MG63 (cell line): ENCODE data around the gene SORCS2. TPM values are rescaled to one million over a fixed set of nuclear protein-coding genes. Genes with fewer than 3 reads are reported as not detected.

ENCODE experiments used
- DNase-seq: peaks from one replicate; pipeline ENCODE4 v3.0.0-alpha.2; 2020
- H3K27me3 ChIP-seq: fragments of 250-450 bp; sonication (Bioruptor Pico); 2 replicates; pipeline ENCODE4 v1.5.1; 2020; ENCODE audit warnings: mild to moderate bottlenecking, moderate library complexity
- H3K36me3 ChIP-seq: fragments of 250-450 bp; sonication (Bioruptor Pico); 2 replicates; pipeline ENCODE4 v1.5.1; 2020; ENCODE audit warnings: mild to moderate bottlenecking, moderate library complexity
- H3K4me3 ChIP-seq: fragments of 250-450 bp; sonication (Bioruptor Pico); 2 replicates; pipeline ENCODE4 v1.5.1; 2020; ENCODE audit warnings: mild to moderate bottlenecking, moderate library complexity
- H3K9me3 ChIP-seq: fragments of 250-450 bp; sonication (Bioruptor Pico); 2 replicates; pipeline ENCODE4 v1.5.1; 2020; ENCODE audit warnings: mild to moderate bottlenecking, moderate library complexity
- total RNA-seq: library from RNA; depleted of rRNA; stranded (reverse); fragments of >200 nt; shearing (Covaris generic); gene quantifications from 2 replicates; pipeline ENCODE4 v1.2.3, GENCODE V29; 2014; ENCODE audit warnings: low replicate concordance; rRNA removed

Gene SORCS2
- 0.25 and 1.5 TPM in 2 replicates for total RNA-seq

DNA sequence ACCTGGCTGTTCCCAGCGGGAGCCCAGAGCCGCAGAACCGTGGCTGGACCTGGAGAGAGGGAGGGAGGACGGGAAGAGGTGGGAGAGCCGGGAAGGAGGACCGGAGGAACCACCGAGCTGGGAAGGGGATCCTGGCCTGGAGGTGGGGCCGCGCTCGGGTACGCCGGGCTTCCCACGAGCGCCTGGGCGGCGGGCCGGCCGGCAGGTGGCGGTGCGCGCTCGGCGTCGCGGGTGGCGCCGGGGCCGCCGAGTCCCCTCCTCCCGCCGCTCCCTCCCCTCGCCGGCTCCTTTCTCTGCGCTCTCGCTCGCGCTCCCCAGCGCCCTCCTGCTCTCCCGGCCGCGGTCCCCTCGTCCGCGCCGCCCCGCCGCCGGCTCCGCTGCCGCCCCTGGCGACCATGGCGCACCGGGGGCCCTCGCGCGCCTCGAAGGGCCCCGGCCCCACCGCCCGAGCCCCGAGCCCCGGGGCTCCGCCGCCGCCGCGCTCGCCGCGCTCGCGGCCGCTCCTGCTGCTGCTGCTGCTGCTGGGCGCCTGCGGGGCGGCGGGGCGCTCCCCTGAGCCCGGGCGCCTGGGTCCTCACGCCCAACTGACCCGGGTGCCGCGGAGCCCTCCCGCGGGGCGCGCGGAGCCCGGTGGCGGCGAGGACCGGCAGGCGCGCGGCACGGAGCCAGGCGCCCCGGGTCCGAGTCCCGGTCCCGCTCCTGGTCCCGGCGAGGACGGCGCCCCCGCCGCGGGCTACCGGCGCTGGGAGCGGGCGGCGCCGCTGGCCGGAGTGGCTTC is at the start of gene SORCS2:
TSS of gene SORCS2 (plus strand) at position 287 of the 778 bp plus-strand sequence.
- Histone ChIP-seq H3K36me3 (no peaks in the 10 kb centered on the region), H3K9me3 (no peaks in the 10 kb centered on the region), H3K27me3 (no peaks in the 10 kb centered on the region), H3K4me3 (peak within 1 kb of the TSS; percentile 27; the same call in 1 of the 2 replicates)
- DNase-seq, result peak; percentile 59

DNA sequence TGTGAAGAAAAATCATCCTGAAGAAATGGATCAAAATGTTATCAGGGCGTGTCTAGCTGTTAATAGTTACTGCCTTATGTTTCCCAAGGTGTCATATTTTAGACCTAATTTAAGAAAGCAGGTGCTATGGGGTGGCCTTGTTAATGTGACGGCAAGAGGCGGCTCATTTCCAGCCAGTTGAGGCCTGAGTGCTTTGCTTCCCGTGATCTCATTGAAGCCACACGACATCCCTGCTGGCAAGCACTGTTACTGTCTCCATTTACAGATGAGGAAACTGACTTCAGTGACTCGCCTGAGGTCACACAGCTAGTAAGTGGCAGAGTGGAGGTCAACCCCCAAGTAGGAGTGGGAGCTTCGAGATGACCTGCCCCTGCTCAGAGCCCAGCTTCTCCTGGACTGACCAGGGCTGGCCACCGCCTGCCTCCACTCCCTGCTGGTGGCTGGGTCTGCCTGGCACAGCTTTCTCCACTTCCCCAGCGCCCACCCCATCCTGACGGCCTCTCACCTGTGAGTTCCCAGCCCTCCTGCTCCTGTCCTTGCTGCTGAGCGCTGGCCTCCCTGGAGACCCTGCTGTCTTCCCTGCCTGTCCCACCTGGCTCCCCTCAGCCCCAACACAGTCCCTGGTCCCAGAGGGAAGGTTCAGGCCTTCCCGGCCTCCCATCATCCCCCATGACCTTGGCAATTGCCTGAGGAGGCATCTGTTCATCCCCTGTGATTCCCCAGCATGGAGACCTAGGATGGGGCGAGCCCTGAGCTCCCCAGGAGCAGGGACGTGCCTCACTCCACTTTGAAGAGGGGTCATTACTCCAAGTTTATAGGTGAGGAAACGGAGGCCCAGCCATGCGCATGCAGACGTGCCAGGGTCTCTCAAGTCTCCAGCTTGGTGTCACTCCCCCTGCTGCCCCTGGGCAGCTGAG is 47.7 kb upstream of the SORCS2 start:
- Histone ChIP-seq H3K36me3 (no peaks in the 10 kb centered on the region), H3K4me3 (no peak overlapping the region), H3K9me3 (no peaks in the 10 kb centered on the region), H3K27me3 (no peaks in the 10 kb centered on the region)
- no peak for DNase-seq

DNA sequence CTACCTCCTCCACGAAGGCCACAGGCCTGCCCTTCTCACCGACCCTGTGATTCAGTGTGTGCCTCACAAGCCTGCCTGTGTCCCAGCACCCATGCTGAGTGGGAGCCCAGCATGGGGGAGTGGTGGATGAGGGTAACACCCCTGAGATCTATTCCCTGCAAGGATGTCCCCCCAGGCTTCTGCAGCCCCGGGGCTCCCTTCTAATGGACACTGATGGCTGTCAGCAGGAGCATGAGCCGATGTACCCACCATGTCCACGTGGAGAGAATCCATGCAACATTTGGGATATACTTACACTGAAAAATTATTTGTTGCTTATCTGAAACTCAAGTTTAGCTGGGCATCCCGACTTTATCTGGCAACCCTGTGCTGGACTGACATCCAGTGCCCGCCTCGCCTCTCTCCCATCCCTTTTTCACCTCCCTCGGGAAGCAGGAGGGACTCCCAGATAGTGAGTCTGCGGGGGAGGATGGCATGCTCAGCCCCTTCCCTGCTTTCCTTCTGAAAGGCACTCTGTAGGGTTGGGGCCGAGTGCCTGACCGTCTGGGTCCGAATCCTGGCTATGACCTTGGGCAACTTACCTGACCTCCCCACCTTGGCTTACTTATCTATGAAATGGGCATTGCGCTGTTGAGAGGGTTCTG is 46.9 kb upstream of the SORCS2 start:
- Histone ChIP-seq H3K36me3 (no peaks in the 10 kb centered on the region), H3K27me3 (no peaks in the 10 kb centered on the region), H3K9me3 (no peaks in the 10 kb centered on the region), H3K4me3 (no peak overlapping the region)
- DNase-seq, result no peak

DNA sequence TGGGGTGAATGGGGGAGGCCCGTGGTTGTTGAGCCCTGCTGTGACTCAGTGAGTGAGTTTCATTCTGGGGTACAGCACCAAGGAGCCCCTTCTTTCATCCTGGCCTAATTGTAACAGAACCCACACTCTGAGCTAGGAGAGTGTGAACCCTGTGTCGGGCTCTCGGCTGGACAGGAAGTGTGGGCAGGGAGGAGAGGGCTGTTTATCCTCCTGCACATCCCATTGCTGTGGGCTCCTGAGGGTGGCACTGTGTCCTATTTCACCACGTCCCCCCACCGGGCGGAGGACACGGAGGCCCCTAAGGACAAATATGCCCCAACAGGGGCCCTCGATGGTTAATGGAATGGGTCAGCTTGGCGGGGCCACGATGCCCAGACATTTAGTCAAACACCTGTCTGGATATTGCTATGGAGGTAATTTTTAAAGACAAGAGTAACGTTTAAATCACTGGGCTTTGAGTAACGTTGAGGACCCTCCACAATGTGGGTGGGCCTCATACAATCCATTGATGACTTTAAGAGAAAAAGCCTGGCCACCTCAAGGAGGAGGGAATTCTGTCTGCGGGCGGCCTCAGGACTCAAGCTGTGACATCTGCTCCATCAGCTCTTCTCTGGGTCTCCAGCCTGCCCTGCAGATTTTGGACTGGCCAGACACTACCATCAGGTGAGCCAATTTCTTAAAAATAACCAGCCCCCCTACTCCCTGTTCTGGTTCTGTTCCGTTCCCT is 46.1 kb upstream of the SORCS2 start:
- Histone ChIP-seq H3K36me3 (no peaks in the 10 kb centered on the region), H3K4me3 (no peak overlapping the region), H3K27me3 (no peaks in the 10 kb centered on the region), H3K9me3 (no peaks in the 10 kb centered on the region)
- no peak for DNase-seq

DNA sequence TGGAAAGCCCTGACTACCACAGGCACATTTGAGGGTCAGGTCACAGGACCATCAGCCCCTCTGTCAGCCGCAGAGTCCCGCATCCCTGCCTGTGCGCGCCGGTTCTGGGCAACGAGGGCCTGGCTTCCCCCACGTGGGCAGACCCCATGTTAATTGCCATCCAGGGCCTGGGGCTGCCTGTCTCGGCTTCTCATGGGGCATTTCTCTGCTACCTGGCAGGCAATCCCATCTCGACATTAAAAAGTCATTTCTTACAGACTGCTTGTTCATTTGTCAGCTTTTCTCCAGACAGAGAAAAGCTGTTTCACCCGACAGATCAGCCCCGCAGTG is 45.6 kb upstream of the SORCS2 start:
- DNase-seq, result no peak
- Histone ChIP-seq H3K27me3 (no peaks in the 10 kb centered on the region), H3K36me3 (no peaks in the 10 kb centered on the region), H3K4me3 (no peak overlapping the region), H3K9me3 (no peaks in the 10 kb centered on the region)

DNA sequence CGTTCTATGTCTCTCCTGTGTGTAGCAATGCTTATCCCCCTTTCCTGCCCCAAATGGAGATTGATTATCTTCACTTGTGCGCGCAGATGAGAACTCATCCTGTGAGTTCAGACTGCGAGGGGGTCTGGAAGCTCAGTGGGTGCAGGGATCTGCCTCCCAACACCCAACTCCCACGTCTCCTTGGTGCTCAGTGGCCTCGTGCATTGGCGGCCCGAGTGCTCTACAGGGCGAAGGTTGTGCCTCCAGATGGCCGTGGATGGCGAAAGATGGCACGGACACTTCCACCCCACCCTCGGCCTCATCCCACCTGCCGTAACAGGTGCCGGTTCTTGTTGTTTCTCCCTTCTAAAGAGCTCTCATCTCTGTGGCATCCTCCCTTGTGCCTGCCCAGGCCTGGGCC is 45.1 kb upstream of the SORCS2 start:
- H3K4me3 ChIP-seq, result no peak overlapping the region
- no peaks in the 10 kb centered on the region for H3K36me3 ChIP-seq
- H3K9me3 ChIP-seq, result no peaks in the 10 kb centered on the region
- H3K27me3 ChIP-seq, result no peaks in the 10 kb centered on the region
- no peak for DNase-seq

DNA sequence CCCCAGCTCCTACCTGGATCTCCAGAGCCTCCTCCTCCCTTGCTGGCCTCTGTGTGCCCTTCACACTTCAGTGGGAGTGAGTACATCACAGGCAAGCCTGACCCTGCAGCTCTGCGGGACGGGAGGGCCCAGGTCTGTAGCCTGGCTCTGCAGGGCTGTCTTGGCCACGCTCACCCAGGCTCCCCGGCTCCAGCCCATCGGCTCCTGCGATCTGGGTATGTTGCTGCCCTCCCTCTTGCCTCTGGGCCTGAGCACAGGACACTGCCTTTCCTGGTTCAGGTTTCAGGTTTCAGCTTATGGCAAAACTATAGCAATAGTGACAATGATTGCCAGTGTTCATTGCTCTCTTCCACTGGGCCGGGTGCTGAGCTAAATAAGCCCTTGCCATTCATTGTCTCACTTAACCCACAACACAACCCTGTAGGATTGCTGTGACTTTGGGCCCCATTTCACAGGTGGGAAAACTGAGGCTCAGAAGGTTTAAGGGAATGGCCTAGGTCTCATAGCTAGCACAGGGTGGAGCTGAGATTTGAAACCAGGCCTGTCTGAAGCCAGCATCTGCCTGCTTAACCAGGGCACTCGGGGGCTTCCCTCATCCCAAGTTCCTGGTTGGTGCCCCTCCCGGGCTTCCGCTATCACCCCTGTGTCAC is 44.6 kb upstream of the SORCS2 start:
- H3K27me3 ChIP-seq, result no peaks in the 10 kb centered on the region
- no peaks in the 10 kb centered on the region for H3K36me3 ChIP-seq
- DNase-seq, result no peak
- H3K4me3 ChIP-seq, result no peak overlapping the region
- no peaks in the 10 kb centered on the region for H3K9me3 ChIP-seq

DNA sequence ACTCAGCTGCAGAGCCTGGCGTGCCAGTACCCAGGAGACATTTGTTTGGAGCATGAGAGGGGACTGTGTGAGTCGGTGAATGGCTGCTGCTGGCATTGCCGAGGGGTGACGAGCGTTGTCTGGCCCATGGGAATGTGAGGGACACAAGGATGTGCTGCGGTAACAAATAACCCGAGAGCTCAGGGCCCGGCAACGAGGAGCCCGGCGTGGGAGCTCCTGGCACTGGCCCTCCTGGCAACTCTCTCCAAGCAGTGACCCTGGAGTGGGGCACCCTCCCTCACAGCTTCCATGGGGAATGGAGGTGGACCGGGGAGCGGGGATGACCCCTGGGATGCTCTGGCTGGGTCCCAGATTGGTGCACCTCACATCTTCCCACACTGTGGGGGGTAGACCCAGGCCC is 44.0 kb upstream of the SORCS2 start:
- Histone ChIP-seq H3K4me3 (no peak overlapping the region), H3K27me3 (no peaks in the 10 kb centered on the region), H3K36me3 (no peaks in the 10 kb centered on the region), H3K9me3 (no peaks in the 10 kb centered on the region)
- DNase-seq, result no peak

DNA sequence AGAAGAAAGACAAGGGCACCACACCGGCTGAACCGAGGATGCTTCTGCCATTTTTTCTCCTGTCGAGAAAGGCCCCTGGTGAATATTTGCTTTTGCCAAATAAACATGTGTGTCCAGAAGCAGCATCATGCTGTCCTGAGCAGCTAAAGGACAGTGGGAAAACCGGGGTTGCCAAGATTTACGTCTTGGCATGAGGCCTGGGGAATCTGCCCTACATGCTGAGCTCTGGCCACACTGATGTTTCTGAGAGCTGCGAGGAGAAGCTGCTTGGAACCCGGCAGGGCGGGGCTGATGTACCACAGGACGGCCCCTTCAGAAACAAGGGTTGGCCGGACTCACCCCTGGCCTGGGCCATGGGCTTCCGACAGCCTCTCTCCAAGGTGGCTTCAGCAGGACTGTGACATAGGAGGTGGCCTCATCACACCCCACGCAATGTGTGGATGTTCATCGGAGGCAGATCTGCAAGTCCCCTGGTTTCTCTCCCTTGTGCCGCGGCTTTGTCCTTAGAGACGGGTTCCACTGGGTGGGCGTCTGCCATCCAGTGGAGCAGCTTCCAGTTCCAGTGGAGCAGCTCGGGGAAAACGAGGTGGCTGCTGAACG is 42.2 kb upstream of the SORCS2 start:
- H3K27me3 ChIP-seq, result no peaks in the 10 kb centered on the region
- no peak overlapping the region for H3K4me3 ChIP-seq
- no peaks in the 10 kb centered on the region for H3K36me3 ChIP-seq

DNA sequence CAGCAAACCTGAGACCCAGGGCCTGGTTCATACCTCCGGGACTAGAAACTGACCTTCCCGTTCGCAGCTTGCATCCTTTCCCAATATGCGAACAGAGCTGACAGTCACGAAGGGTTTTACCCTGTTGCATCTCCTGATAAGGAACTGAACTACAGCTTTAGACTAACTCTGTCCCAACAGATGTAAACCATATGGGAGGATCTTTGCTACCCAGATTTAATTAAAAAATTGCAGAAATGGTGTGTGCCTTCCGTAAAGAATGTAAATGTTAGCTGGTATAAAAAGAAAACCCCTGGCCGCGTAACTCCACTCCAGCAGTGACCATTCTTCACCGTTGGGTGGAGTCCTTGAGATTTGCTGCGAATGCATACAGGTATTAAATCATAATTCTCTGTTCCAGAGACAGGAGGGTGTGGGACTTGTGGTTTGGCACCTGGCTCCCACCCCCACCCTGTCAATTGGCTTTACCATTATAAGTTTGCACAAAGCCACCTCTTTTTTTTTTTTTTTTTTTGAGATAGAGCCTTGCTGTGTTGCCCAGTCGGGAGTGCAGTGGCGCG is 40.6 kb upstream of the SORCS2 start:
- H3K27me3 ChIP-seq, result no peaks in the 10 kb centered on the region
- no peak for DNase-seq
- H3K9me3 ChIP-seq, result no peaks in the 10 kb centered on the region
- no peaks in the 10 kb centered on the region for H3K36me3 ChIP-seq
- no peak overlapping the region for H3K4me3 ChIP-seq

More for the DNA sequence above, 42.2 kb upstream of the SORCS2 start:
- no peak for DNase-seq
- no peaks in the 10 kb centered on the region for H3K9me3 ChIP-seq

DNA sequence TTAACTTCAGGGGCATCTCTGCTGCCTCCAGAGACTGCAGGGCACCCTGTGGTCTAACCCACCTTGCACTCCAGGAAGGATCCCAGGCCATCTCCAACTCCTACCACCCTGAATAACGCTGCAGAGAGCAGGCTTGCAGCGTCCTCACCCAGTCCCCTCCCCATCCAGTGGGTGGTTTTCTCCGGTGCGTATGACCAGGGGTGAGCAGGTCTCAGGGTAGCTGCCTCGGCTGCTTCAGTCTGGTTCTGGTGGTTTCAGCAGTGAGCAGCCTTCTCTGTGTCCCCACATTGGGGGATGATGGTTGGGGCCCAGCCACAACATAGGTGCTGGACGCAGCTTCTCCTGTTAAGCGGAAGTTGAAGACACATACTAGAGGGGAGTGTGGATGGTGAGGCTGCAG is 38.6 kb upstream of the SORCS2 start:
- Histone ChIP-seq H3K9me3 (no peaks in the 10 kb centered on the region), H3K27me3 (no peaks in the 10 kb centered on the region), H3K4me3 (no peak overlapping the region), H3K36me3 (no peaks in the 10 kb centered on the region)
- no peak for DNase-seq

DNA sequence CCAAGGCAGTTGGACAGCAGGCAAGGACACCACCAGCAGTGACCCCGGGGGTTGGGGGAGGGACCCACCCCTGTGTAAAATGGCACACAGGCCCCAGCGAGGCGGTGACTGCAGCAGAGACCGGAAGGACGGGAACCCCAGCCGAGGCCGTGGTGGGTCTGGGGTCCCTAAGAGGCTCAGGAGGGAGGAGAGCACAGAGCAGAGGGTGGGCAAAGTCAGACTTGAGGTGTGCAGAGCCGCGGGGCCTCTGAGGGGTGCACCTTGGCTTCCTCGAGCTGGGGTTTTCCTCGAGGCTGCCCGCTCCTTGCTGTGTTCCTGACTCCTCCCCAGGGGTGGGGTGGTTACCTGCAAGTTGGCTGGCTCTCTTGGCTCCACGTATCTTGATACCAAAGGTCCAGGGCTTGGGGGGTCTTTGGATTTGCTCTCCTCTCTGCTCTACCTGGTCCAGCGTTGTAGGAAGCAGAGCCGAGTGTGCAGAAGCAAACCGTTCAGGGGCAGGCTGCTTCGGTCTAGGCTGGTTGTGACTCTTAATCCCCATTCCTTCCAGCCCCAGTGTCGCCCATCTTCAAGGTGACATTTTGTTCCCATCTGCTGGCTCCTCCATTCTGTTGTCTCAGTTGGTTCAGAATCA is 37.9 kb upstream of the SORCS2 start:
- Histone ChIP-seq H3K27me3 (no peaks in the 10 kb centered on the region), H3K4me3 (no peak overlapping the region), H3K9me3 (no peaks in the 10 kb centered on the region), H3K36me3 (no peaks in the 10 kb centered on the region)
- DNase-seq, result no peak

DNA sequence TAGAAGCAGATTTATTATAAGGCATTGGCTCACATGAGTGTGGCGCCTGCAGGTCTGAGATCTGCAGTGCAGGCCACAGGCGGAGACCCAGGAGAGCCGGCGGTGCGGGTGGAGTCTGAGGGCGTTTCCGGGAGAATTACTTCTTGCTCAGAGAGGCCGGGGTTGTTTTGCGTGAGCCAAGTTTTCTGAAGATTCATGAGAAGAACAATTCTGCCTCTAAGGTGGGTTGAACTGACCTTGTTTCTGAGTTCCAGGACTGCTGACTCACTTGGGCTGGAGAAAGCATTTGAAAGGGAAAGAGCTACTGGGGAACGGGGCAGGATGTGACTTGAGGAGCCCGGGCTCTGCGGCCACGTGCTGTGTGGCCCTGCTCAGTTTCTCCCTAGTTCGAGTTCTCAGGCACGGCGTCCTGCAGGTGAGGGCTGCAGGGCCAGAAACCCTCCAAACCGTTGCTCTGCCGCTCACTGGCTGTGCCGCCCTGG is 36.7 kb upstream of the SORCS2 start:
- peak; percentile 82 for DNase-seq
- Histone ChIP-seq H3K9me3 (no peaks in the 10 kb centered on the region), H3K27me3 (no peaks in the 10 kb centered on the region), H3K36me3 (no peaks in the 10 kb centered on the region), H3K4me3 (no peak overlapping the region)

DNA sequence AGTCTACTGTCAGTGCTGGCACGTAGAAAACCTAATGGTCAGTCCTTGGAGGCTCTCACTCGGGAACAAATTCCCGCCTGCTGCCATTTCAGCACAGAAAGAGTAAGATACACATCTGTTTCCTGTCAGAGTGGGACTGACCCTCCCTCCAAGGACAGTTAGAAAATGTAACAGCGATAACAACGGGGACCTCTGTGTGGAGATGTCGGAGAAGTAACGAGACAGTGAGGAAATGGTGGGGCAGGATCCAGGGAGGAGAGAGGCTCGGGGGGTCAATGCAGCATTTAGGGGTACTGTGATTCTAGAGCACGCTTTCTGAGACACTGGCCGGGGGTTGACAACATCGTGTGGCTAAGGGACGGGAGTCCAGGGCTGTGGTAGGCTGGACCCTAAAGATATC is 36.0 kb upstream of the SORCS2 start:
- H3K36me3 ChIP-seq, result no peaks in the 10 kb centered on the region
- no peaks in the 10 kb centered on the region for H3K9me3 ChIP-seq
- no peak overlapping the region for H3K4me3 ChIP-seq
- H3K27me3 ChIP-seq, result no peaks in the 10 kb centered on the region
- no peak for DNase-seq
